ENCODE results near the gene GPR3.

GPR3 gene

GRCh38 chr1:27398405-27399149 is 6.2 kb downstream of the GPR3 start:
- in situ Hi-C loops (cut with HindIII; ENCODE audit: low sequenced_read_pairs) = loop anchor here (5.0 kb wide), 1 partner anchor 106 kb away; no protein-coding TSS in a partner anchor
- H3K4me3 ChIP-seq (ENCODE audit: low read depth, low read length) = no peak overlapping the region
- TF ChIP-seq, protein P1, sequence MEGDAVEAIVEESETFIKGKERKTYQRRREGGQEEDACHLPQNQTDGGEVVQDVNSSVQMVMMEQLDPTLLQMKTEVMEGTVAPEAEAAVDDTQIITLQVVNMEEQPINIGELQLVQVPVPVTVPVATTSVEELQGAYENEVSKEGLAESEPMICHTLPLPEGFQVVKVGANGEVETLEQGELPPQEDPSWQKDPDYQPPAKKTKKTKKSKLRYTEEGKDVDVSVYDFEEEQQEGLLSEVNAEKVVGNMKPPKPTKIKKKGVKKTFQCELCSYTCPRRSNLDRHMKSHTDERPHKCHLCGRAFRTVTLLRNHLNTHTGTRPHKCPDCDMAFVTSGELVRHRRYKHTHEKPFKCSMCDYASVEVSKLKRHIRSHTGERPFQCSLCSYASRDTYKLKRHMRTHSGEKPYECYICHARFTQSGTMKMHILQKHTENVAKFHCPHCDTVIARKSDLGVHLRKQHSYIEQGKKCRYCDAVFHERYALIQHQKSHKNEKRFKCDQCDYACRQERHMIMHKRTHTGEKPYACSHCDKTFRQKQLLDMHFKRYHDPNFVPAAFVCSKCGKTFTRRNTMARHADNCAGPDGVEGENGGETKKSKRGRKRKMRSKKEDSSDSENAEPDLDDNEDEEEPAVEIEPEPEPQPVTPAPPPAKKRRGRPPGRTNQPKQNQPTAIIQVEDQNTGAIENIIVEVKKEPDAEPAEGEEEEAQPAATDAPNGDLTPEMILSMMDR (IDR thresholded peaks at IDR 0.05; ENCODE audit: low read depth, low read length, missing control alignments) = no peak
- no peak for DNase-seq (ENCODE audit: low read depth)

DNA sequence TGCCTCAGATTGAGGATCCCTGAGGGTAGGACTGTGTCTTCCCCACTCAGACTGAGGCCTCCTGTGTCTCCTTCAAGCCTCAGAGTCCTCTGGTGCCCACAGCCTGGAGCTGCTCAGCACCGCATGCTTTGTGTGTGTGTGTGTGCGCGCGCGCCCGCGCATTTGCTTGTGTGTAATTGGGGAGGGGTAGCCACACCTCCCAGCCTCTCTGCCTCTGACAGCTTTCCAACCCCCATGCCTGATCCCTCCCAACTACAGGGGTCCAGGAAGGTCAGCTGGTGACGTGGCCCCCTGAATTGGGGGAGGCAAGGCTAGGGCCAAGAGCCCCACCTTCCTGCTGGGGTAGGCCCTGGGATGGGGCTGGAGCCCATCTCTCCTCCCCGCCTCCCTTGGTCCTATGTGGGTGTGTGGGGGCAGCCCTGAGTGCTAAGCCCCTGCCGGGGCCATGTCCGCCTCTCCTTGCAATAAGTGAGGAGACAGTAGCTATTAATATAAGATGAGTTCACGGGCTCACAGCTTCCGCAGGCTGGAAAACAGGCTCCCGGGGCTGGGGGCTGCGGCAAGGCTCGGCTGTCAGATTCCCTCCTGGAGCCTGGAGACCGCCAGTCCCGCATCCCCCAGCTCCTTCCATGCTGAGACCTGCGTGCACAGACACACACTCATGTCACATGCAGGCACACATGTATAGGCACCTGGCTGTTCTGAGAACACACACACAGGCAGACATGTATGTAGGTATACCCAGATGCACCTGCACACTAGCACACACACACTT is 7.0 kb downstream of the GPR3 start:
- in situ Hi-C loops (cut with HindIII; ENCODE audit: low sequenced_read_pairs) = loop anchor here (5.0 kb wide), 2 partner anchors 107 to 198 kb away; no protein-coding TSS in a partner anchor
- no peak overlapping the region for H3K4me3 ChIP-seq (ENCODE audit: low read depth, low read length)

DNA sequence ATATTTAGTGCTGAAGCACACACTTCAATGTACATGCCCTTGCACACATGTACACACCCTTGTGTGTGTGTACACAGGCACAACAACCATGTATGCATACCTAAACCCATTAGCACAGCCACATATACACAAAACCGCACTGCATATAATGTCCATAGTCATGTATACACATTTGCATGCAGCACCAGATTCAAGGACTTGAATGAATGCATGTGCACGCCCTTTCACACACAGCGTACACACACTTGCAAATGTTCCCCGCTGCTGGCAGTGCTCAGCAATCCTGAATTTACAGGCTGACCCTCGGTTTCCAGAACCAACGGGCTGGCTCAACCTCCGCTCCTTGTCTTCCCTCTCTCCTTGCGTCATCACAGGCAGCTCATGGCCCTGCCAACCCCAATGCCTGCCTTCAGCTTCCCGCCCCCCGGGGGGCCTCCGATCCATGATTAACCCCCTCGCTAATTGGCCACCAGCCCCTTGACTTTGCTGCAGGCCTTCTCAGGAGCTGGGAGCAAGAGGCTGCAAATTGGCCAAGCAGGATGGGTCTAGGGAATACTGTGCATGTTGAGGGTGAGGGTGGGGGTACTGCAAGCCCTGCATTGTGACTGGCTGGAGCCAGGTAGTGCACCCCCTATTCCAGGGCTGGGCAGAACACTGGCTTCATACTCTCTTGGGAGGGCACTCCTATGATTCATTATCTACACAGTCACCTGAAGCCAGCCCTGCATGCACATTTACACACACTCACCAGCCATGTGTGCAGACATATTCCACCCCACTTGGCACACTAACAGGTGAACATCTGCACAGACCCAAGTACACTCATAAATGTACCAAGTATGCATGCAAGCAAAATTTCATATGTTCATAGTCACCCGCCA is 7.9 kb downstream of the GPR3 start:
- in situ Hi-C loops (cut with HindIII; ENCODE audit: low sequenced_read_pairs) = loop anchor here (5.0 kb wide), 1 partner anchor 197 kb away; no protein-coding TSS in a partner anchor
- DNase-seq (ENCODE audit: low read depth) = no peak

More for the DNA sequence above, 7.0 kb downstream of the GPR3 start:
- DNase-seq (ENCODE audit: low read depth) = no peak
- TF ChIP-seq, protein P1 (IDR thresholded peaks at IDR 0.05; ENCODE audit: low read depth, low read length, missing control alignments) = no peak

GRCh38 chr1:27400963-27401341 is 8.5 kb downstream of the GPR3 start:
- DNase-seq (ENCODE audit: low read depth) = no peak
- TF ChIP-seq, protein P1 (IDR thresholded peaks at IDR 0.05; ENCODE audit: low read depth, low read length, missing control alignments) = no peak
- H3K4me3 ChIP-seq (ENCODE audit: low read depth, low read length) = no peak overlapping the region
- in situ Hi-C loops (cut with HindIII; ENCODE audit: low sequenced_read_pairs) = loop anchor here (5.0 kb wide), 1 partner anchor 196 kb away; no protein-coding TSS in a partner anchor

More for the DNA sequence above, 7.9 kb downstream of the GPR3 start:
- H3K4me3 ChIP-seq (ENCODE audit: low read depth, low read length) = no peak overlapping the region
- TF ChIP-seq, protein P1 (IDR thresholded peaks at IDR 0.05; ENCODE audit: low read depth, low read length, missing control alignments) = no peak

DNA sequence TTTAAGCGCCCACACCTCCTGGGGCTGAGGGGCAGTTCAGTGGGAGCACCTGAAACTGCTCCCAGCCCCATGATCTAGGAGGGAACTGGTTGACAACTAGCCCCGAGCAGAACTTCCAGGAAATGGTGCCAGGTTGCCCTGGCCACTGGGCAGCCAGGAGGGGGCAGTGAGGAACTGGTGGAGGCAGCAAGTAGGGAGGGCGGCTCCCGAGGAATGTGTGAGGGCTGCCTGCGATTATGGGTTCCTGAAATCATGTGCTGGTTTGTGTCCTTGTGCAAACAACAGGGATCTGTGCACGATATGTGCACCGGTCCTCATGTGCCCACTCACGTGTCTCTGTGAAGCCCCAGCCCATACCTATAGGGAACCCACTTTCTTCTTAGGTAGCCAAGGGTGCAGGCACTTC is 9.9 kb downstream of the GPR3 start:
- in situ Hi-C loops (cut with HindIII; ENCODE audit: low sequenced_read_pairs) = loop anchor here (5.0 kb wide), 1 partner anchor 195 kb away; no protein-coding TSS in a partner anchor
- no peak overlapping the region for H3K4me3 ChIP-seq (ENCODE audit: low read depth, low read length)
- TF ChIP-seq, protein P1 (IDR thresholded peaks at IDR 0.05; ENCODE audit: low read depth, low read length, missing control alignments) = peak; percentile 63
- no peak for DNase-seq (ENCODE audit: low read depth)

Data from astrocyte of the cerebellum (primary cell).